ENCODE data around the gene HERC3.
A peak's percentile ranks its signal among the peaks of the same experiment; 100 is the strongest.

The HERC3 gene

GRCh38 chr4:88722828-88723227 lies 130.5 kb downstream of the HERC3 start:
- no peak overlapping the region for H3K27ac ChIP-seq
- no peak for TF ChIP-seq CTCF (conservative IDR thresholded peaks at IDR 0.05)

GRCh38 chr4:88724406-88724805 lies 132.1 kb downstream of the HERC3 start:
- no peak for TF ChIP-seq CTCF (conservative IDR thresholded peaks at IDR 0.05)
- H3K27ac ChIP-seq: no peak overlapping the region

- no peak overlapping the region for H3K27ac ChIP-seq
- no peak for TF ChIP-seq CTCF (conservative IDR thresholded peaks at IDR 0.05)
Observed at GRCh38 chr4:88725143-88725542, 132.9 kb downstream of the HERC3 start.

- no peak for TF ChIP-seq CTCF (conservative IDR thresholded peaks at IDR 0.05)
- H3K27ac ChIP-seq: no peak overlapping the region
Observed at GRCh38 chr4:88725986-88726385, 133.7 kb downstream of the HERC3 start.

GRCh38 chr4:88728146-88728545 lies 135.9 kb downstream of the HERC3 start:
- H3K27ac ChIP-seq: no peak overlapping the region
- TF ChIP-seq CTCF (conservative IDR thresholded peaks at IDR 0.05): no peak

GRCh38 chr4:88729146-88729760 lies 137.0 kb downstream of the HERC3 start:
- H3K27ac ChIP-seq: peak overlapping the region; percentile 15; the same call in 1 of the 2 replicates
- peak; percentile 31; the same call in 1 of the 2 replicates for TF ChIP-seq CTCF (conservative IDR thresholded peaks at IDR 0.05)

- H3K27ac ChIP-seq: no peak overlapping the region
- no peak for TF ChIP-seq CTCF (conservative IDR thresholded peaks at IDR 0.05)
Observed at GRCh38 chr4:88730811-88731210, 138.5 kb downstream of the HERC3 start.

Data from VCaP (cell line).